Stimulated activated naive CD8-positive, alpha-beta T cell treated with anti-CD3 and anti-CD28 coated beads, Interleukin-15, Interleukin-2, amounts not matched to agents 100 ng/mL and 50 ng/mL, for 24 hours (primary cell): ENCODE measurements around the gene STX8.
A peak's percentile ranks its signal among the peaks of the same experiment; 100 is the strongest.

Source experiments
- H3K27ac Mint-ChIP-seq: one replicate; pipeline ENCODE4 v1.8.0; 2021; ENCODE audit warnings: mild to moderate bottlenecking, mixed read lengths
- H3K27me3 Mint-ChIP-seq: one replicate; pipeline ENCODE4 v1.8.0; 2021; ENCODE audit warnings: mixed read lengths
- H3K36me3 Mint-ChIP-seq: one replicate; pipeline ENCODE4 v1.8.0; 2021; ENCODE audit warnings: low read depth, mixed read lengths
- H3K4me1 Mint-ChIP-seq: one replicate; pipeline ENCODE4 v1.8.0; 2021; ENCODE audit warnings: low read depth, mixed read lengths
- H3K4me3 Mint-ChIP-seq: one replicate; pipeline ENCODE4 v1.8.0; 2021; ENCODE audit warnings: mild to moderate bottlenecking, mixed read lengths
- H3K9me3 Mint-ChIP-seq: one replicate; pipeline ENCODE4 v1.8.0; 2021; ENCODE audit warnings: mixed read lengths

Gene STX8

DNA sequence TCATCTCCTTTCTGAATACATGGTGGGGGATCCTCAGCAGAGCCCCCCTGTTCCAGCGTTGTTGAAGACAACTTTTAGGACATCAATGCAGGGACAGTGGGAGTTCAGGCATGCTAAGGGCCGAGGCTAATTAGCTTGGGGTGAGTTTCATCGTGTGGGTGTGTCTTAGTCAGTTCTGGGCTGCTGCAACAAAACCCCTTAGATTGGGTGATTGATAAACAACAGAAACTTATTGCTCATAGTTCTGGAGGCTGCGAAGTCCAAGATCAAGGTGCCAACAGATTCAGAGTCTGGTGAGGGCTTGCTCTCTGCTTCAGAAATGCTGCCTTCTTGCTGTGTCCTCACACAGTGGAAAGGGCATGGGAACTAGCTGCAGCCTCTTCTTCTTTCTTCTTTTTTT is 340.3 kb downstream of the STX8 start:
- H3K36me3 Mint-ChIP-seq = no peaks in the 10 kb centered on the region
- H3K4me3 Mint-ChIP-seq = no peak overlapping the region
- no peaks in the 10 kb centered on the region for H3K9me3 Mint-ChIP-seq
- peak overlapping the region; percentile 9 for H3K27ac Mint-ChIP-seq
- H3K4me1 Mint-ChIP-seq = peaks cover 21% of the 10 kb centered on the region
- H3K27me3 Mint-ChIP-seq = peaks cover 4% of the 10 kb centered on the region

DNA sequence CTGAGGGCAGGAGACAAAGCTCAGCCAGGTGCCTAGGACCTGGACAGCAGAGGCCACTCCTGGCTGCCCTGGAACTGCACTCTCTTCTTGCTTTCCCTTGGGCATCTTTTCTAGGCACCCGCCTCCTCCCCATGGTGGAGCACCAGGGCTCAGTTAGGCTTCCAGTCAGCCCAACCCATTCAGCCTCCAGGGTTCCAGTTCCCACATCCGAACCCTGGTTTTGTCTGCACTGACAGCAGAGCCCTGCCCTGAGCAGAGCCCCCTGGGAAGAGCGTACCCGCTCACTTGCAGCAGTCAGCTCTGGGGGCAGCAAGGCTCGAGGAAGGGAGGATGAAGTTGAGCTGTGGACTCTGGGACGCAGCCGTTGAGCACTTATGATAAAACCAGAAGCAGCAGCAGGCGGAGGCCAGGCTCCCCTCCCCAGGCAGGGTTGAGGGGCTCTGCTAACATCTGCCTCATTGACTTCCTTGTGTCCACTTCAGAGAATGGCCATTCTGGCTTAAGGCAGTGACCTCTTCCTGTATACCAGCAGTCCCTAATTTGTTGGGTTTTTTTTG is 341.2 kb downstream of the STX8 start:
- Mint-ChIP-seq H3K9me3 (no peaks in the 10 kb centered on the region), H3K4me1 (peaks cover 18% of the 10 kb centered on the region), H3K36me3 (no peaks in the 10 kb centered on the region), H3K27ac (no peak overlapping the region), H3K4me3 (no peak overlapping the region), H3K27me3 (peaks cover 5% of the 10 kb centered on the region)

DNA sequence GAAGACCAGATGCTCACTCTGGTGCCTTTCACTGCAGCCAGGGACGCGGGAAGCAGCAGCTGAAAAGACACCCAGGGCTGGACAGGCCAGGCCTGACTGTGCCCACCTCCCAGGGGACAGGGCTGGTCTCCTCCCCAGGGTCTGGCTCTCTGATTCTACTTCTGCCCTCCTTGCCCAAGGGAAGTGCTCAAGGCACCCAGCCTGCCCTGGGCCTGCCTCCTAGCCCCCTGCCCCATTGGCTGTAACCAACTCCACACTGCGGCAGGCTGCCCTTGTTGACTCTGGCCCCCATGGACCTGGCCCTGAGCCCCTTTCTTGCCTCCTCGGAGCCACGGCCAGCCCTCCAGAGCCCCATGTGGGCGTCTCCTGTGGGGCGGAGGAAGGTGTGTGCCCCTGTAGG is 341.9 kb downstream of the STX8 start:
- Mint-ChIP-seq H3K27me3 (peaks cover 7% of the 10 kb centered on the region), H3K36me3 (no peaks in the 10 kb centered on the region), H3K27ac (no peak overlapping the region), H3K4me1 (peaks cover 11% of the 10 kb centered on the region), H3K9me3 (no peaks in the 10 kb centered on the region), H3K4me3 (no peak overlapping the region)

DNA sequence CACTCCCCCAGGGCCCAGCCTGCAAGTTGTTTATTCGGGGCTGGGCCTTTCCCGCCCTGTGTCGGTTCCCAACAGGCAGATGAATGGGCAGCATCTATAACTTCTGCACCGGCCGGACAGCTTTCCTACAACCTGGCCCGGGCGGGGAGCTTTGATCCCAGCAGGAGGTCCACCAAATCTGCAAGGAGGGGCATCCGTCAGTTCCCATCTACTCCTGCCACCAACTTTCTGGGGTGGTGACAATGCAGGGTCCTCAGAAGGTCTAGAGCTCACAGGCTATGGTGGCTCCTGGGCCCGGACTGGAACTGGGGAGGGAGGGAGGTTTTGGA is 342.4 kb downstream of the STX8 start:
- H3K27ac Mint-ChIP-seq = no peak overlapping the region
- no peaks in the 10 kb centered on the region for H3K36me3 Mint-ChIP-seq
- no peaks in the 10 kb centered on the region for H3K9me3 Mint-ChIP-seq
- no peak overlapping the region for H3K4me3 Mint-ChIP-seq
- H3K4me1 Mint-ChIP-seq = peaks cover 8% of the 10 kb centered on the region
- peaks cover 7% of the 10 kb centered on the region for H3K27me3 Mint-ChIP-seq

DNA sequence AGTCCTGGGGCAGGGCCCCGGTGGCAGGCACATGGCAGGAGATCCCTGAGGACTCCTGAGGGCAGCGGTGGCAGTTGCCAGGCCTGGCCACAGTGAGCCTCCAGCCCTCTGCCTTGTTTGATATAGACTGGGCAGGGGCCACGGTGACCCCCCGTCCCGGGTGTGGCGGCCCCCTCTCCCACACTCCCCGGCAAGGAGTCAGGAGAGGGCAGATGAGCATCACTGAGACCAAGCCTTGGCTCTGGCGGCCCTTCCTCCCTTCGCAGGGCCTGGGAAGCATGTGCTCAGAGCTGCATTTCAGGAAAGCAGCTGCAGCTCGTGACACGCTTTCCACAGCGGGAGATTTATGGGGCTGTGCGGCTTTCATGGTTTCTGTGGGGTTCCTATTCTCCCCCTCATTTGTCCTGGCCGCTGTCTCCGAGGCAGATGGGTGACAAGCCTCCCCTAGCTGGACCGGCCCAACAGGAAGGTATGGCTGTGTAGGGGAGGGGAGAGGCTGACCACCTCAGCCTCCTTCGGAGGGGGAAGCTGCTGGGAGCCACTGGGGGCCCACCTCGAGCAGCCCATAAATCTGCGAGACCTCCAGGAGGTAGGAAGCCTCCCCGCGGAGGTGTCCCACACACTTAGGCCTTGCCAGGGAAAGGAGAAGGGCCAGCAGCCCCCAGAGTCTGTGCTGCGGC is 342.9 kb downstream of the STX8 start:
- Mint-ChIP-seq H3K9me3 (no peaks in the 10 kb centered on the region), H3K4me3 (no peak overlapping the region), H3K27me3 (peaks cover 7% of the 10 kb centered on the region), H3K36me3 (no peaks in the 10 kb centered on the region), H3K4me1 (peaks cover 8% of the 10 kb centered on the region), H3K27ac (no peak overlapping the region)

DNA sequence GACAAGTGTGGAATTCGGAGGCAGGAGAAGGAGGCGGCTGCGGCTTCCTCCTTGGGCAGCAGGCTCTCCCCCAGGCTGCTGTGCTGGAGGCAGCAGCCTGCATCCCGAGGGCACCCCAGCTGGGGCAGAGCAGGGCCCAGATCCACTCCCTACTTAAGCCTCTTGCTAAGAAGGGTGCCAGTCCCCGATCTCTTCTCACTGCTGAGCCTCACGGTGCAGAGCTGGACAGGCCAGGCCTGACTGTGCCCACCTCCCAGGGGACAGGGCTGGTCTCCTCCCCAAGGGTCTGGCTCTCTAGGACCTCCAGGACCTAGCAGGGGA is 343.5 kb downstream of the STX8 start:
- peaks cover 8% of the 10 kb centered on the region for H3K4me1 Mint-ChIP-seq
- no peaks in the 10 kb centered on the region for H3K9me3 Mint-ChIP-seq
- H3K4me3 Mint-ChIP-seq = no peak overlapping the region
- H3K27ac Mint-ChIP-seq = no peak overlapping the region
- H3K36me3 Mint-ChIP-seq = no peaks in the 10 kb centered on the region
- H3K27me3 Mint-ChIP-seq = peaks cover 7% of the 10 kb centered on the region

DNA sequence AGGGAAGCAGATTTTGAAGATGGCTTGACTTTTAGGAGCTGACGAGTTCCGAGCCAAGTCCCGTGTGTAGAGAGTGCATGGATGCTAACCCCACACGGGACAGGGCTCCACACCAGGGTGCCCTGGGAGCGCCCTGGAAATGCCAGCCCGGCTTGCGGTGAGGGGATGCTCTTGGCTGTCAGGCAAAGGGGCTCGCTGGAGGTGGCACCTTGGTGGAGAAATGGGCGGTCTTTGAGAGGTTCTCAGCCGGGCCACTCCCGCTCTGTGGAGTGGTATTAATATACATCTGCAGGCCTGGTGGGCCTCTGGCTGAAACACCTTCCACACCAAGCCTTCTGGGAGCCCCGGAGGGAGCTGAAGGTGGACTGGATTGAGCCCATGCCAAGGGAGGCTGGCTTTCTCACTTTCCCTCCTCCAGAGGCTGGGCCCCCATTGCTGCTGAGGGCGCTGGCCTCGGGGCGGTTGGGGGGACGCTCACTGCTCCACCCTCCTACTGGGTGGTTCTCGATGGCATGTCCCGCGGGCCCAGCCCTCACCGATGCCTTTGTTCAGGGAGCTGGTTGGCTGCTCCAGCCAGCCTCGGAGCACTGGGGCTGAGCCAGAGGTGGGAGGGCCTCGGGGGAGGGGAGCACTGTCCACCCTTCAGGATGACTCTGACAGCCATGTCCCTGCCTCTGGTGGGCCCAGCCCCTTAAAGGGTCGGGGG is 344.0 kb downstream of the STX8 start:
- Mint-ChIP-seq H3K4me3 (no peak overlapping the region), H3K9me3 (no peaks in the 10 kb centered on the region), H3K36me3 (no peaks in the 10 kb centered on the region), H3K27ac (no peak overlapping the region), H3K4me1 (peaks cover 8% of the 10 kb centered on the region), H3K27me3 (peaks cover 7% of the 10 kb centered on the region)

DNA sequence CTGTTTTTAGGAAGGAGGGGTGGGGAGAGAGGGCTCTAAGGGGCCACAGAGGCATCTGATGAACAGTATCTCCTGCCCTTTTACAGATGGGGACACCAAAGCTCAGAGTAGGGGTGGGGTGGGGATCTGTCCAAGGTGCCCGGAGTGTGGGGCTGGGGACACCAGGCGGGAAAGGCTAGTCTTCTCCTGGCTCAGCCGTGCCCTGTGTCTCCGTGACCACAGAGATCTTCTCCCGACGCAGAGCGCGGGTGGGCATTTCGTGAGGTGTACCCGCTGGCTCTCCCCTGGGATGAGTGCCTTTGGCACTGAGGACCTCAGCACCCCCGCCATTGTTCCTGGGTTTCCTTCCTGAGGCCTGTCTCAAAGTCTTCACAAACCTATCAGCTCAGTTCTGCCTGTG is 344.8 kb downstream of the STX8 start:
- Mint-ChIP-seq H3K27ac (no peak overlapping the region), H3K9me3 (no peaks in the 10 kb centered on the region), H3K36me3 (no peaks in the 10 kb centered on the region), H3K27me3 (peaks cover 7% of the 10 kb centered on the region), H3K4me3 (no peak overlapping the region), H3K4me1 (peaks cover 8% of the 10 kb centered on the region)

DNA sequence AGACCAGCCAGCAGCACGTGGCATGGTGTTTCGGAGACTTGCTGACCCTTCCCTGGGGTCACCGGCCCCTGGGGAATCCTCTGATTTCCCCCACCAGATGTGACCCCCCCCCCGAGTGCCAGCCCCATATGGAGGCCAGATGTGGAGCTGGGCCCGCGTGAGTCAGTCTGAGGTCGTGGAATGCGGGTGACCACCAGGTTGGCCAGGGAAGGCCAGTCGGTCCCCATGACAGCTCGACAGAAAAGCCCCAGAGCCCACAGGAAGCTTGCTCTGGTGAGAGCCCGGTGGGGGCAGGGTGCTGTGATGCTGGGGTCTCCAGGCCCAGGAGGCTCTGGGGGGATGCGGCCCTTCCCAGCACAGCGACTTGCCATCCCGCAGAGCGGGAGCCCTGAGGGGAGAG is 345.3 kb downstream of the STX8 start:
- H3K27me3 Mint-ChIP-seq = peaks cover 7% of the 10 kb centered on the region
- no peak overlapping the region for H3K27ac Mint-ChIP-seq
- H3K4me3 Mint-ChIP-seq = no peak overlapping the region
- H3K9me3 Mint-ChIP-seq = no peaks in the 10 kb centered on the region
- peaks cover 3% of the 10 kb centered on the region for H3K4me1 Mint-ChIP-seq
- no peaks in the 10 kb centered on the region for H3K36me3 Mint-ChIP-seq

DNA sequence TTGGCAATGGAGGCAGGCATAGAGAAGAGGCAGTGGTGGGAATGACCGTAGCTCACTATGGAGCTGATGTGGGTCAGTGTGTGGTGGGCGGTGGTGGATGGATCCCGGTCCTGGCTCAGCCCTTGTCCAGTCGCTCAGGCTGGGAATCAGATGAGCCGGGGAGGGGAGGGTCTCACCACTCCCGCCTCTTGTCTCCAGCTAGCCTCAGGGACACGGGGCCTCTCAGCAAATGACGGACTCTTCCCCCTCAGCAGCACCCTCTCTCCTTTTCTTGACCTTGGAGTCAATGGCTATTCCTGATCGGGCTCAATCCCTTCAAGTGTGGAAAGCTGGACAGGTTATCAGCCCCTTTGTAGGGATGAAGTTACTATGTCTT is 345.8 kb downstream of the STX8 start:
- Mint-ChIP-seq H3K4me3 (no peak overlapping the region), H3K36me3 (no peaks in the 10 kb centered on the region), H3K27ac (no peak overlapping the region), H3K27me3 (peaks cover 3% of the 10 kb centered on the region), H3K4me1 (no peaks in the 10 kb centered on the region), H3K9me3 (no peaks in the 10 kb centered on the region)

DNA sequence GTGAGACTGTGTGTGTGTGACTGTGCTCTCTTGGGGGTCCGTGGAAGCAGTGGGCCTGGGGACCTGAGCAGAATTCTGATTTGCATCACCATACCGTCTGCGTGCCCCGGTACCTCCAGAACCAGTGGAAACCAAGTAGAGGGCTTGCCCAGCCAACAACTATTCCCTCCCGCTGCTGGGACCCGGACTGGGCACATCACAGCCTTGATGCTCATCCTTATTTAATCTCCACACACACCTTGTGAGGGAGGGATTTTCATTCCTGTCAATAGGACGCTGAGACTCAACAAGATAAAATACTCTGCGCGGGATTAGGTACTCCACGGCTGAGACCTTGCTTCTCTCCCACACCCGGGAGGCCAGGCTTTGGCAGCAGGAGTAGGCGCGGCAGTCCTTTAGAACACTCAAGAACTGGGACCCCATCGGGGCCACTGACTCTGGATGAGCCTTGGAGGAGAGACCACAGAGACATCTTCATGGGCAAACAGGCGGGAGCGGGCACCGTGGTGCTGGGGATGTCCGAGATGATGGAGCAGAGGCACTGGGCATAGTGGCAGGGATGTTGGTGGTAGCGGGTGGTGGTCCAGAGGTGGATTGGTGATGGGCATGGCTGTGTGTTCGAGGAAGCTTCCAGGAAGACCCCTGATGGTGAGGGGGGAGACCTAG is 346.3 kb downstream of the STX8 start:
- Mint-ChIP-seq H3K27me3 (peaks cover 3% of the 10 kb centered on the region), H3K4me3 (no peak overlapping the region), H3K4me1 (no peaks in the 10 kb centered on the region), H3K36me3 (no peaks in the 10 kb centered on the region), H3K27ac (no peak overlapping the region), H3K9me3 (no peaks in the 10 kb centered on the region)

DNA sequence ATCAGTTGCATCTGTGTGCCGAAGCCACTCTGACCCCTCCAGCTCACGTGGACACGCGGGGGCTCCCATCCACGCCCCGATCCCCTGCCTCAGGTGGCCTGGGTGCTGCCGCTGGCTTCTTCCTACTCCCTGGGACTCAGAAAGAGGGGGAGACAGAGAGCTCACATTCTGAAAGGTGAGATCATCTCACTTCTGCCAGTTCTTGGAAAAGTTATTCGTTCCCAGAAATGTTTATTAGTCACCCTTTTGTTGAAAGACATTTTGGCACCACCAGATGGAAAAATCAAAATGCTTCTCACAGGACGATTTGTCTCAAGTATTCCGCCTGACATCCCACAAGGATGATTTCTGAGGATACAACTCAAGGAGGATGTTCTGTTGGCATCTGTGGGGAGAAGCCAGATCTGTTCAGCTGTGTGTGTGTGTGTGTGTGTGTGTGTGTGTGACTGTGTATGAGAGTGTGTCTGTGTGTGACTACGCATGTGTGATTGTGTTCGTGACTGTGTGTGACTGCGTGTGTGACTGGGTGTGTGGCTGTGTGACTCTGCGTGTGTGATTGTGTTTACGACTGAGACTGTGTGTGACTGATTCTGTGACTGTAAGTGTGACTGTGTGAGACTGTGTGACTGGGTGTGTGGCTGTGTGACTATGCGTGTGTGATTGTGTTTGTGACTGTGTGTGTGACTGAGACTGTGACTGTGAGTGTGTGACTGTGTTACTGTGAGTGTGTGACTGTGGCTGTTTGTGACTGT is 347.0 kb downstream of the STX8 start:
- no peak overlapping the region for H3K4me3 Mint-ChIP-seq
- no peaks in the 10 kb centered on the region for H3K9me3 Mint-ChIP-seq
- no peaks in the 10 kb centered on the region for H3K36me3 Mint-ChIP-seq
- peaks cover 3% of the 10 kb centered on the region for H3K27me3 Mint-ChIP-seq
- H3K4me1 Mint-ChIP-seq = no peaks in the 10 kb centered on the region
- no peak overlapping the region for H3K27ac Mint-ChIP-seq

DNA sequence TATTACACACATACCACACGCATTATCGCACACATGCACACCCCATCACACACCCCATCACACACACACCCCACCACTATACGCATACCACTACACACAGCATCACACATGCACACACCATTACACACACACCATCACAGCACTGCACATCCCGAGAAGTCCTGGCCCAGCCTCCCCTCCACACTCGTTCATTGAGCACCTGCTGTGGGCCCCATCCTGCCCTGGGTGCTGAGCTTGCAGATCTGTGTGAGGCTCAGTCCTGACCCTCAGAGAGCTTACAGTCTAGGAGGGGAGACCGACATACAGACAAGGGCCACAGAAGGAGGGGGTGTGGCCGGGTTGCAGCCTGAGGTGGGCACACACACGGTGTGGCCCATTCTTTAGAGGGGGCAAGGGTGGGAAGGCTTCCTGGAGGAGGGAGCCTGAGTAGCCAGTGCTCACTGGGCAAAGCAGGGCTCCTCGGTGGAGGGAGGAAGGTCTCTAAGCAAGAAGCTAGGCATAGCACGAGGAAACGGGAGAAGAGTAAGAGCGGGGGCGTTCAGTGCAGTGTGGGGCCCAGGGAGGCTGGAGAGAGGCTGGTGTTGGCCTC is 347.7 kb downstream of the STX8 start:
- Mint-ChIP-seq H3K9me3 (no peaks in the 10 kb centered on the region), H3K4me3 (no peak overlapping the region), H3K27me3 (peaks cover 3% of the 10 kb centered on the region), H3K4me1 (no peaks in the 10 kb centered on the region), H3K36me3 (no peaks in the 10 kb centered on the region), H3K27ac (no peak overlapping the region)

DNA sequence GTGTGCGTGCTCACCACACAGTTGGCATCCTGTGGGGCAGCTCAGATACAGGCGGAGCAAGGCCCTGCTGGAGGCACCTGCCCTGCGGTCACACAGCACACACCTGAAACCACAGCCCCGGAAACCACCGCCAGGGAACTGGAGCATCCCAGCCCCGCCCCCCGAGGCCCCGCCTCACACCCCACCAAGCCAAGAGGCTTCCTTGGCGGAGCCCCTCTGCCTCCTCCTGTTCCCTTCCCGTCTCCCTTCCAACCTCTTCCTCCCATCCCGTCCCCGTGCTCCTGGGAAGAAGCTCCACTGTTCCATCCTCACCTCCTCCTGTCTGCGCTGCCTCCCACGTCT is 348.9 kb downstream of the STX8 start:
- H3K4me1 Mint-ChIP-seq = no peaks in the 10 kb centered on the region
- H3K4me3 Mint-ChIP-seq = no peak overlapping the region

More for the DNA sequence above, 348.9 kb downstream of the STX8 start:
- Mint-ChIP-seq H3K36me3 (no peaks in the 10 kb centered on the region), H3K27ac (no peak overlapping the region), H3K9me3 (no peaks in the 10 kb centered on the region), H3K27me3 (peaks cover 3% of the 10 kb centered on the region)
